Rectal smooth muscle tissue (tissue), 1 donor: ENCODE data around the gene GGCT.
"Not testable (repeated sequence)": the region's sequence is repeated elsewhere in the genome, so short reads cannot be mapped to it uniquely, and the experiment has no call there.

Source experiments
- H3K27ac ChIP-seq: one replicate; pipeline ENCODE4 v1.7.0; 2013; ENCODE audit warnings: low read depth, low read length, inconsistent platforms
- H3K27me3 ChIP-seq: one replicate; pipeline ENCODE4 v1.7.0; 2013; ENCODE audit warnings: low read length; ENCODE audit not compliant: control insufficient read depth, insufficient read depth
- H3K36me3 ChIP-seq: one replicate; pipeline ENCODE4 v1.7.0; 2013; ENCODE audit warnings: low read length; ENCODE audit not compliant: control insufficient read depth, insufficient read depth
- H3K4me1 ChIP-seq: one replicate; pipeline ENCODE4 v1.7.0; 2013; ENCODE audit warnings: low read length; ENCODE audit not compliant: control insufficient read depth, insufficient read depth
- H3K4me3 ChIP-seq: one replicate; pipeline ENCODE4 v1.7.0; 2013; ENCODE audit warnings: low read length
- H3K9ac ChIP-seq: one replicate; pipeline ENCODE4 v1.7.0; 2013; ENCODE audit warnings: low read length

The GGCT gene

DNA sequence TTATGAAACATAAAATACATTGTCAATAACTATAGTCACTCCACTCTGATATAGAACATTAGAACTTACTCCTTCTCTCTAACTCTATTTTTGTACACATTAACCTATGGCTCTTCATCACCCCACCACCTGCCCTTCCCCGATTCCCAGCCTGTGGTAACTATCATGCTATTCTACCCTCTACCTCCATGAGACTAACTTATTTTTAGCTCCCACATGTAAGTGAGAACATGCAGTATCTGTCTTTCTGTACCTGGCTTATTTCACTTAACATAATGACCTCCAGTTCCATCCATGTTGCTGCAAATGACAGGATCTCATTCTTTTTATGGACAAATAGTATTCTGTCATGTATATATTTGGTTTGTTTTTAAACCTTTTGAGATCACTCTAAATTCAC lies 17.3 kb downstream of the GGCT start:
- Histone ChIP-seq H3K27ac (no peak overlapping the region), H3K27me3 (no peaks in the 10 kb centered on the region), H3K4me3 (no peak overlapping the region), H3K36me3 (no peaks in the 10 kb centered on the region), H3K9ac (no peak overlapping the region), H3K4me1 (no peaks in the 10 kb centered on the region)

DNA sequence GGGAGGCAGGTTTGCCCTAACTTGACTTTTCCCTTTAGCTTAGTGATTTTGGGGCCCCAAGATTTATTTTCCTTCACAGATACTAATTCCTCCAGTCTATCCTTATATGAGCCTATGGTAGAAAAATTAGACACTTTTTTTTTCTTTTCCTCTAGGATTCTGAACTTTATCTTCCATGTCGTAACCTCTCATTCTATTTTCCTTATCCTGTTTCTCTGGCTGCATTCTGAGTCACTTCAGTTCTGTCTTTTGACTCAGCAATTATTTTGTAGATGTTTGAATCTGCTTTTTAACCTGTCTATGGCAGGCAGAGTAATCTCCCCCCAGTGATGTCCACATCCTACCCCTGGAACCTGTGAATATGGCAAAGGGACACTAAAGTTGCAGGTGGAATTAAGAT lies 19.0 kb downstream of the GGCT start:
- Histone ChIP-seq H3K4me3 (no peak overlapping the region), H3K27me3 (no peaks in the 10 kb centered on the region), H3K36me3 (no peaks in the 10 kb centered on the region), H3K27ac (no peak overlapping the region), H3K9ac (no peak overlapping the region), H3K4me1 (no peaks in the 10 kb centered on the region)

DNA sequence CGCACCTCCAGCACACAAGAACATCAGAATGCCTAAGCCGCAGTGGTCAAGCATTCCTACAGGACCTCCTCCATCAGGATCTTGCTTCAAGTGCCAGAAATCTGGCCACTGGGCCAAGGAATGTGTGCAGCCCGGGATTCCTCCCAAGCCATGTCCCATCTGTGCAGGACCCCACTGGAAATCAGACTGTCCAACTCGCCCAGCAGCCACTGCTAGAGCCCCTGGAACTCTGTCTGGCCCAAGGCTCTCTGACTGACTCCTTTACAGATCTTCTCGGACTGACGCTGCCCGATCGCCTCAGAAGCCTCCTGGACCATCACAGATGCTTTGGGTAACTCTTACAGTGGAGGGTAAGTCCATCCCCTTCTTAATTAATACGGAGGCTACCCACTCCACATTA lies 23.2 kb downstream of the GGCT start:
- H3K36me3 ChIP-seq, H3K27ac ChIP-seq, H3K9ac ChIP-seq, H3K4me3 ChIP-seq, H3K4me1 ChIP-seq, H3K27me3 ChIP-seq: not testable (repeated sequence)

DNA sequence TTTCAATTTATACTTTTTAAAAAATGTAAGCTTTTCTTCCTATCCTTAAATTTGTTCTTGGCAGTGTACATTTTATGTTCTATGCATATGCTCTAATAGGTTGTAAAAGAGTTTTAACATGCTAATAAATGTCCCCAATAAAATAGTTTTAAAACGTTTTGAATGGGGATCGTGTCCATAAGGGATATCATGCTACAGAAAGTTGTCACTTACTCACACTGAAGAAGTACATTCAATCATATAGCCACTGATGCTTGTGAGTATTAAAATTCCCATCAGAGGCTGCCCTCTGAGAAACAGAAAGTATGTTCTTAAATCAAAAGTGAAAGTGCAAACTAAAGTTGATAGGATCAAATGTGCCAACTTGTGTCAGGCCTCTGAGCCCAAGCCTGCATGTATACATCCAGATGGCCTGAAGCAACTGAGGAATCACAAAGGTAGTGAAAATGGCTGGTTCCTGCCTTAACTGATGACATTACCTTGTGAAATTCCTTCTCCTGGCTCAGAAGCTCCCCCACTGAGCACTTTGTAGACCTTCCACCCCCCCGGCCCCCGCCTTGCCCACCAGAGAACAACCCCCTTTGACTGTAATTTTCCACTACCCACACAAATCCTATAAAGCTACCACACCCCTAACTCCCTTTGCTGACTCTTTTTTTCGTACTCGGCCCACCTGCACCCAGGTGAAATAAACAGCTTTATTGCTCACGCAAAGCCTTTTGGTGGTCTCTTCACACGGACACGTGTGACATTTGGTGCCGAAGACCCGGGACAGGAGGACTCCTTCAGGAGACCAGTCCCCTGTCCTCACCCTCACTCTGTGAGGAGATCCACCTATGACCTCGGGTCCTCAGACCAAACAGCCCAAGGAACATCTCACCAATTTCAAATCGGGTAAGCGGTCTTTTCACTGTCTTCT lies 25.2 kb downstream of the GGCT start:
- Histone ChIP-seq H3K4me3 (peak overlapping the region; percentile 88), H3K9ac (no peak overlapping the region), H3K36me3 (no peaks in the 10 kb centered on the region), H3K4me1 (peaks cover 8% of the 10 kb centered on the region), H3K27ac (no peak overlapping the region), H3K27me3 (no peaks in the 10 kb centered on the region)

DNA sequence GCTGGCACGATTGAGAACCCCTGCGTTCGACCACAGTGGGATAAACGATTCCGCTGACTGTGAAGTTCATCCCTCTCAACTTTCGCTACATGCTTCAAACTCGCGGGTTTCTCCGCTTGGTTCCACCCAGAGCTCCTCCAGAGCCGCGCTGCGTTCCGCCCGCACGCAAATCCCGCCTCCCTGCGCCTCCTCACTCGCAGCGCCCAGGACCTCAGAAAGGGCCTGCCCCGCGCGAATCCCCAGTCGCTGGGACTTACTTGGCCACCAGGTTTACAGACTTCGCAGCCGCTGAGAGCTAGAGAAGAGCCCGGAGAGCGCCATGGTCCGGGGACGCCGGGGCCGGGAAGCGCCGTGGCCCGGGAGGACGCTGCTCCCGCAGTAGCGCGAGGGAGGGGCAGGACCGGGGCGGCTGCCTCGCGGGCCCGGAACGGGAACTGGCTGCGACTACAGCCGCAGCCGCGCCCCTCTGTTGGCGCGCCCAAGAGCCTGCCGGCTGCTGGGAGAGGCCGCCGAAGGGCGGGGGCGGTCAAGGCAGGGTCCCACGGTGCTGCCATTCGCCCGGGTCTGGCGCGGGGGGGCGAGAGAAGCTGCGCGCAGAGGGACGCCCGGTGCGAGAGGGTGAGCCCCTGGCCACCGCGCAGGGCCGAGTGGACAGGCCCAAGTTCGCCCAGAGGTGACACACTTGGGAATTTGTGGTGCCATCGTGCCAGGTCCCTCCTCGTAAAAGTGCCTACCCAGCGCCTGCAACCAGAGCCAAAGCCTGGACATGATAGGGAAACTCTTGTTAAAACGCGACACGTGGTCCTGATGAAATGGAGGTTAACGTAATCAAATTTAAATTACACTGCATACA lies 26.1 kb downstream of the GGCT start, which contains the start of gene NOD1:
Gene NOD1 (minus strand): TSS at position 436 of the 853 bp plus-strand sequence. CDS start 21,863 bp downstream, outside the sequence.
- peak within 1 kb of the TSS; percentile 85 for H3K27ac ChIP-seq
- H3K27me3 ChIP-seq: peaks cover under 1% of the 10 kb centered on the region
- peaks cover 8% of the 10 kb centered on the region for H3K4me1 ChIP-seq
- H3K36me3 ChIP-seq: no peaks in the 10 kb centered on the region
- H3K9ac ChIP-seq: peak within 1 kb of the TSS; percentile 70
- peak within 1 kb of the TSS; percentile 88 for H3K4me3 ChIP-seq

DNA sequence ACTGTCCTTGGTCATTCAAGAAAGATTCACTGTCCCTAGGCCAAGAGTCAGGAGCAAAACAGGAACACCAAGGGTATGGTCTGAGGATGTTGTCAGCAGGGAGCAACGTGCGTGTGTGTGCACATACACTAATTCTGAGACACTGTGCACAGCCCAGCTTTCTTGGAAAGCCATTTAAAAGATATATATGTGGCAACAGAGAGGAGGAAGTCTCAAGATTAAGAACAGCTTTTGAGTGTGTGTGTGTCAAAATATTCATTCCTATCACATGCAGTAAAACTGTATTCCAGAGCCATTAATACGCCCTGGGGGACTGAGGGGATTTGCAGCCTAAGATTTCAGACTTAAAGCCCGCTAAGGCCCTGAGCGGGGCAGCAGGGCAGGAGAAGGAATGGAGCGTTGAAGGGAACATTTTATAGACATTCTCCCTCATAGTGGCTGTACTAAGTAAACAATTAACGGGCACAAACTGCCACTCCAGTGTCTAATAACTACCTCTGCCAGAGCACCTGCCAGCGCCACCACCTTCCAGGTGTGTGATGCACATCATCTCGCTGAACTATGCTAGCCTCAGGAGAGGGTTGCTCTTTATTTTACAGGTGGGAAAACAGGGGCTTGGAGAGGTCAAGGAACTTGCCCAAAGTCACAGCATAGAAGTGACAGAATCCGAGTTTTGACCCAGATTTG lies 28.0 kb downstream of the GGCT start:
- H3K27me3 ChIP-seq: peaks cover 2% of the 10 kb centered on the region
- no peak overlapping the region for H3K27ac ChIP-seq
- no peak overlapping the region for H3K9ac ChIP-seq
- peak overlapping the region; percentile 30 for H3K4me3 ChIP-seq
- H3K4me1 ChIP-seq: peaks cover 13% of the 10 kb centered on the region
- H3K36me3 ChIP-seq: no peaks in the 10 kb centered on the region

DNA sequence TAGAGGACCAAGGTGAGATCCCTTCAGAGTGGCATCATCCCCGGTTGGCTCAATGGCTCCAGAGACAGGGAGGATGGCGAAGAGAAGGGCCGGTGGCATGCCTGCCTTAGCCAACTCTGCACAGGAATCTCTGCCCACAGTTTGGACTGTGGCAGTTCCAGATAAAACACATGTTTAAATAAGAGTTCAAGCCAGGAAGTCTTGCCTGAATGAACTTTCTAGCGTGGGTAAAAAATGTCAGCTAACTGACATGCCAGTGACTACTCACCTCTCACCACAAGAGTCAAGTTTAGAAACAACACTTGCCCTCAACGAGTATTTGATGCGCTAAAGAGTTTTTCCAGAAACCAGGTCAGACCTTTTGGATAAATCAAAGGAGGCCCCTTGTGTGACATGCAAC lies 29.0 kb downstream of the GGCT start:
- H3K9ac ChIP-seq: no peak overlapping the region
- no peak overlapping the region for H3K4me3 ChIP-seq
- peaks cover 23% of the 10 kb centered on the region for H3K4me1 ChIP-seq
- no peak overlapping the region for H3K27ac ChIP-seq
- H3K36me3 ChIP-seq: no peaks in the 10 kb centered on the region
- peaks cover 2% of the 10 kb centered on the region for H3K27me3 ChIP-seq

DNA sequence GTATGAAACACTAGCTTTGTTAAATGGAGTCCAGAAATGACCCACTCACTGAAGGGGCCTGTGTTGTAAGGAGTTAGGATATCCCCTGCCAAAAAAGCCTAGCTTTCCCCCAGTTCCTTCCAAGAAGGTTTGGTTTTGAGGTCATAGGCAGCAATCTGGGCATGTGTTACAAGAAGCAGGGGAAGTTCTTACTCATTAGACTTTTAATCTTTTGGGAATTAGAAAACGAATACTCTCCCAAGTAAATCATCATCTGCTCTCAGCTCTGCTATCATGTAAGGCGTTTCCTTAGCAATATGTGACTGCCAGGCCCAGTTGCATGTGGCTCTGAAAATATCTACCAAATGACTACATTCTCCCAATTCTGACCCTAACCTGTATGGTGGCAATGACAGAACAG lies 29.7 kb downstream of the GGCT start:
- H3K27ac ChIP-seq: no peak overlapping the region
- H3K36me3 ChIP-seq: no peaks in the 10 kb centered on the region
- H3K4me3 ChIP-seq: no peak overlapping the region
- no peak overlapping the region for H3K9ac ChIP-seq
- H3K4me1 ChIP-seq: peaks cover 30% of the 10 kb centered on the region
- peaks cover 2% of the 10 kb centered on the region for H3K27me3 ChIP-seq

DNA sequence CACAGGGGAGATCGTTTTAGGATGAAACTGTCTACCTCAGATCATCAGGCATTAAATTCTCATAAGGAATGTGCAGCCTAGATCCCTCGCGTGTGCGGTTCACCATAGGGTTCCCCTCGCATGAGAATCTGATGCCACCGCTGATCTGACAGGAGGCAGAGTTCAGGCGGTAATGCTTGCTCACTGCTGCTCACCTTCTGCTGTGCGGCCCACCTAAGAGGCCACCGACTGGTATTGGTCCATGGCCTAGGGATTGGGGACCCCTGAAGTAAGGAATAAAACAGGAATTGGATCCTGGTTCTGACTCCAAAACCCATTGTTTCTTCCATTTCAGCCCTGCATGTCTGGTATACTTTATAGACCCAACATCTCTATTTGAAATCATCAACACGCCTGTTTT lies 30.1 kb downstream of the GGCT start:
- no peak overlapping the region for H3K4me3 ChIP-seq
- H3K36me3 ChIP-seq: no peaks in the 10 kb centered on the region
- no peak overlapping the region for H3K27ac ChIP-seq
- H3K4me1 ChIP-seq: peaks cover 34% of the 10 kb centered on the region
- no peak overlapping the region for H3K9ac ChIP-seq
- peaks cover 2% of the 10 kb centered on the region for H3K27me3 ChIP-seq

DNA sequence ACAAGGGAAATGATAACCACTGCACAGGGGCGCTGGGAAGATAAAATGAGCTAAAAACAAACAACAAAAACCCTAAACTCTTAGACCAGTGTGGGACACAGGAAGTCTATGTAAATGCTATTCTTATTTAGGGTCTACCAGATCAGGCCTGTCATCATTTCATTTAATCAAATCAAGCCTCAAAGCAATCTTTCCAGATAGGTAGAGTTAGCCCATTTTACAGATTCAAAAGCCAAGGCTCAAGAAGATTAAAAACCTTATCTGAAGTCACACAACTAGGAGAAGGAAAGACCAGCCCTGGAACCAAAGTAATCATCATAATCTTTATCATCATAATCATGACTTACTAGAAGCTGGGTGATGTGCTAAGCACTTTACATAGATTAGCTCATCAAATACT lies 30.7 kb downstream of the GGCT start:
- H3K27me3 ChIP-seq: peaks cover 2% of the 10 kb centered on the region
- no peak overlapping the region for H3K4me3 ChIP-seq
- H3K36me3 ChIP-seq: no peaks in the 10 kb centered on the region
- H3K9ac ChIP-seq: no peak overlapping the region
- H3K27ac ChIP-seq: no peak overlapping the region
- peaks cover 33% of the 10 kb centered on the region for H3K4me1 ChIP-seq

DNA sequence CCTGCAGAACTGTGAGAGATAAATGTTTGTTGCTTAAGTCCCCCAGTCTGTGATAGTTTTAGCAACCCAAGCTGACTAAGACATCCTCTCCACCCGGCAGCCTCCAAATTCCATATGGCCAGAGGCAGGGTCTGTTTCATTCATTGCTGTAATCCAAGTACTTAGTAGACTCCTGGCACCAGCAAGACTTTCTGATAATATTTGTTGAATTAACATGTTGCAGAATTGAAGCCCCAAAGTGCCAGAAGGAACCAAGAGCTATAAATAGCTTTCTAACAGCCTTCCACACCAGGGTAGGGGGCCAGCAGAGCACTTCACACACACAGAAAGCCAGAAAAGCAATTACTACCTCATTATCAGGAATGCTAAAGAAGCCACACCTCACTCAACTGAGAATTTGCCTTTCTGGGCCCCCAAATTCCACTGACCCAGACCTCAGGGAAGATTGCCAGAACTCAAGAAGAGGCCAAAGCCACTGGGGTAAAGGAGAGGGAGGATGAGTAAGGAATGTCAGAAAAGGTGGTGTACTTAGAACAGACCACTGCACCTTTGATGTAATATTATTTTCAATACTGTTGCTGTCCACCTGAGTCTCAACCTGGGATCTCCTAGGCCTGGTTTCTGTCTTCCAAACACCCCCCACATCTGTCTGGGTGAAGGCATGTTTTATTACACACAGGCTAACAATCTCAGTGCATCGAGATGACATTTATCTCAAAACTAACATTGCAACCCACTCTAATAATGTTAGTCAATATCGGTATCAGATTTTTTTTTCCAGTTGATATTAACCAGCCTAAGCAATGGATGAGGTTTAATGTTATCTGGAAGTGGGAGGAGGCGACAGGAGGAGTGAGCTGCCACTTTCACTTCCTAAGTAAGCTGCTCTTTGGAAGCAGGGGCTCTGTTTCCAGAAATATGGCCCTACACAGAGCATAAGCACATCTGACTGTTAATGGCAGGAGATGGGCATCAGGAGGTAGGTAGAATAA lies 31.5 kb downstream of the GGCT start:
- peaks cover 34% of the 10 kb centered on the region for H3K4me1 ChIP-seq
- H3K36me3 ChIP-seq: no peaks in the 10 kb centered on the region
- H3K27me3 ChIP-seq: peaks cover 2% of the 10 kb centered on the region
- H3K4me3 ChIP-seq: no peak overlapping the region
- no peak overlapping the region for H3K27ac ChIP-seq
- H3K9ac ChIP-seq: no peak overlapping the region
